Breast epithelium (tissue), 4 donors: ENCODE data around the gene SPOCK1. TPM values are rescaled to one million over a fixed set of nuclear protein-coding genes. Genes with fewer than 3 reads are reported as not detected.

ENCODE experiments used
- DNase-seq, 2 donors: peaks; one replicate each; pipeline ENCODE4 v3.0.0-alpha.2; 2019; ENCODE audit warnings: low spot score in 2 of 2
- H3K27ac ChIP-seq, 2 donors: fragments of 200-600 bp; sonication (generic) in 1 of 2; one replicate each; pipeline ENCODE4 v1.5.1; 2016 to 2019; ENCODE audit warnings: mild to moderate bottlenecking in 1 of 2
- H3K27me3 ChIP-seq, 2 donors: fragments of 200-600 bp; sonication (generic) in 1 of 2; one replicate each; pipeline versions ENCODE4 v1.5.1 to v1.6.0; 2017 to 2019; ENCODE audit warnings: control low read depth in 1 of 2, mild to moderate bottlenecking in 1 of 2
- H3K36me3 ChIP-seq: fragments of 200-600 bp; one replicate; pipeline ENCODE4 v1.5.1; 2019
- H3K4me1 ChIP-seq, 2 donors: fragments of 200-600 bp; sonication (generic); one replicate each; pipeline ENCODE4 v1.5.1; 2016 to 2019; ENCODE audit warnings: control low read depth in 1 of 2
- H3K4me3 ChIP-seq, 3 donors: fragments of 200-600 bp; sonication (generic); 1 replicate in 2 of 3; 2 replicates in 1 of 3; pipeline ENCODE4 v1.5.1; 2016 to 2019; ENCODE audit warnings: mild to moderate bottlenecking in 3 of 3, moderate library complexity in 2 of 3
- H3K9me3 ChIP-seq, 2 donors: fragments of 200-600 bp; sonication (generic) in 1 of 2; one replicate each; pipeline ENCODE4 v1.5.1; 2016 to 2019; ENCODE audit warnings: control low read depth in 1 of 2
- POLR2A ChIP-seq: fragments of 450-650 bp; IDR thresholded peaks from one replicate; pipeline ENCODE4 v1.6.1; 2016; ENCODE audit warnings: antibody characterized with exemption, mild to moderate bottlenecking, moderate library complexity
- POLR2AphosphoS5 ChIP-seq, 3 donors: sonication (generic); formaldehyde crosslinking; IDR thresholded peaks; one replicate each; pipeline ENCODE4 v1.6.1; 2017; ENCODE audit warnings: antibody characterized with exemption in 3 of 3
- intact Hi-C: fragments of 100-400 bp; cut with DNase I; formaldehyde crosslinking; loops from one replicate; pipeline ENCODE4 v1.15.1; 2023; ENCODE audit warnings: low total_unique reads
- total RNA-seq, 3 donors: library from RNA; depleted of rRNA; stranded (reverse); fragments of >200 nt; gene quantifications; one replicate each; pipeline ENCODE4 v1.1.0, GENCODE V29; 2016
- TF ChIP-seq, protein P1 (sequence below), 3 donors: fragments of 450-650 bp; IDR thresholded peaks; one replicate each; pipeline ENCODE4 v1.5.1; 2016 to 2017; ENCODE audit warnings: antibody characterized with exemption in 3 of 3, mild to moderate bottlenecking in 3 of 3, moderate library complexity in 3 of 3

The SPOCK1 gene
- total RNA-seq, 3 donors from 2014 or later: 14.5 to 52.0 (median 24.3) TPM

DNA sequence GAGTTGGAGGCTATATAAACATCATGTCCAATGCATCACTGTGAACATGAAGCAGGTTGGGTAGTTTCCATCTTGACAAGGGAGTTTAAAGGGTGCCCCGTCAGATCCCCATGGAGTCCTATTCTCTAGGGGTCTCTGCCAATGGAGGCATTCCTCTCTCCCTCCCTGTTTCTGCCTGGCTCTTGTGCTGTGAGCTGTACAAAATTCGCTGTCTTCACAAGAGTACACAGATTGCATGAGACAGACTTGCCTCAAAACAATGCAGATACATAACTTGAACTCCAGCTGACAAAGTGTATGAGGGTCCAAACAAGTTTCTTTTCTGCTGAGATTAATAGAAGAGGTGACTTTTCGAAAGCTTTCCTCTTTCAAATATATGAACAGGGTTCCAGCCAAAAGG lies 165.2 kb downstream of the SPOCK1 start:
- DNase-seq: no peak
- Histone ChIP-seq H3K27me3 (no peaks in the 10 kb centered on the region), H3K9me3 (no peaks in the 10 kb centered on the region), H3K27ac (no peak overlapping the region), H3K4me3 (no peak overlapping the region), H3K36me3 (no peaks in the 10 kb centered on the region), H3K4me1 (no peaks in the 10 kb centered on the region)
- no peak for TF ChIP-seq POLR2AphosphoS5 (IDR thresholded peaks at IDR 0.05)
- no peak for TF ChIP-seq POLR2A
- TF ChIP-seq, protein P1, sequence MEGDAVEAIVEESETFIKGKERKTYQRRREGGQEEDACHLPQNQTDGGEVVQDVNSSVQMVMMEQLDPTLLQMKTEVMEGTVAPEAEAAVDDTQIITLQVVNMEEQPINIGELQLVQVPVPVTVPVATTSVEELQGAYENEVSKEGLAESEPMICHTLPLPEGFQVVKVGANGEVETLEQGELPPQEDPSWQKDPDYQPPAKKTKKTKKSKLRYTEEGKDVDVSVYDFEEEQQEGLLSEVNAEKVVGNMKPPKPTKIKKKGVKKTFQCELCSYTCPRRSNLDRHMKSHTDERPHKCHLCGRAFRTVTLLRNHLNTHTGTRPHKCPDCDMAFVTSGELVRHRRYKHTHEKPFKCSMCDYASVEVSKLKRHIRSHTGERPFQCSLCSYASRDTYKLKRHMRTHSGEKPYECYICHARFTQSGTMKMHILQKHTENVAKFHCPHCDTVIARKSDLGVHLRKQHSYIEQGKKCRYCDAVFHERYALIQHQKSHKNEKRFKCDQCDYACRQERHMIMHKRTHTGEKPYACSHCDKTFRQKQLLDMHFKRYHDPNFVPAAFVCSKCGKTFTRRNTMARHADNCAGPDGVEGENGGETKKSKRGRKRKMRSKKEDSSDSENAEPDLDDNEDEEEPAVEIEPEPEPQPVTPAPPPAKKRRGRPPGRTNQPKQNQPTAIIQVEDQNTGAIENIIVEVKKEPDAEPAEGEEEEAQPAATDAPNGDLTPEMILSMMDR (IDR thresholded peaks at IDR 0.05): no peak
- intact Hi-C loops: no loop called here

GRCh38 chr5:137333475-137333874 lies 165.7 kb downstream of the SPOCK1 start:
- TF ChIP-seq POLR2A (no peak), POLR2AphosphoS5 (IDR thresholded peaks at IDR 0.05) (no peak)
- TF ChIP-seq, protein P1 (IDR thresholded peaks at IDR 0.05): no peak
- intact Hi-C loops: no loop called here
- H3K27me3 ChIP-seq: no peaks in the 10 kb centered on the region
- no peak overlapping the region for H3K27ac ChIP-seq
- no peak overlapping the region for H3K4me3 ChIP-seq
- DNase-seq: no peak
- no peaks in the 10 kb centered on the region for H3K36me3 ChIP-seq
- H3K4me1 ChIP-seq: no peaks in the 10 kb centered on the region
- no peaks in the 10 kb centered on the region for H3K9me3 ChIP-seq

DNA sequence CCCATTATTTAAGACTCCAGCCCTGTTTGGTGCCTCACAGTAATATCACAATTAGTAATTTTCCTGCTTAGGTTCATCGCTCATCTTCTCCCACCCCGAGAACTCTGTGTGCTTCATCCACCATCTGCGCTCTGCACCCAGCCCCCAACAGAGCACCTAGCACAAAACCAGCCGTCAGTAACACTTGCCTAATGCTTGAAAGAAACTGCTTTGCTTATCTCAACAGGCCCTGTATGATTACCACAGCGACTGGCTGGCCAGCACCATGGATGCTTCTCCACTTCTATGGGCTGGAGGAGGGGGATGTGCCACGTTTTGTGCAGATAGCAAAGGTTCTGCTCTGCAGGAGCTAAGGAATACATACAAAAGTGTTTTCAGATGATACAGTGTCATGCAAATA lies 166.8 kb downstream of the SPOCK1 start:
- H3K4me3 ChIP-seq: no peak overlapping the region
- DNase-seq: no peak
- TF ChIP-seq, protein P1 (IDR thresholded peaks at IDR 0.05): no peak
- TF ChIP-seq POLR2A (no peak), POLR2AphosphoS5 (IDR thresholded peaks at IDR 0.05) (no peak)
- H3K36me3 ChIP-seq: no peaks in the 10 kb centered on the region
- no peaks in the 10 kb centered on the region for H3K27me3 ChIP-seq
- H3K4me1 ChIP-seq: no peaks in the 10 kb centered on the region
- H3K27ac ChIP-seq: no peak overlapping the region
- intact Hi-C loops: no loop called here
- no peaks in the 10 kb centered on the region for H3K9me3 ChIP-seq

DNA sequence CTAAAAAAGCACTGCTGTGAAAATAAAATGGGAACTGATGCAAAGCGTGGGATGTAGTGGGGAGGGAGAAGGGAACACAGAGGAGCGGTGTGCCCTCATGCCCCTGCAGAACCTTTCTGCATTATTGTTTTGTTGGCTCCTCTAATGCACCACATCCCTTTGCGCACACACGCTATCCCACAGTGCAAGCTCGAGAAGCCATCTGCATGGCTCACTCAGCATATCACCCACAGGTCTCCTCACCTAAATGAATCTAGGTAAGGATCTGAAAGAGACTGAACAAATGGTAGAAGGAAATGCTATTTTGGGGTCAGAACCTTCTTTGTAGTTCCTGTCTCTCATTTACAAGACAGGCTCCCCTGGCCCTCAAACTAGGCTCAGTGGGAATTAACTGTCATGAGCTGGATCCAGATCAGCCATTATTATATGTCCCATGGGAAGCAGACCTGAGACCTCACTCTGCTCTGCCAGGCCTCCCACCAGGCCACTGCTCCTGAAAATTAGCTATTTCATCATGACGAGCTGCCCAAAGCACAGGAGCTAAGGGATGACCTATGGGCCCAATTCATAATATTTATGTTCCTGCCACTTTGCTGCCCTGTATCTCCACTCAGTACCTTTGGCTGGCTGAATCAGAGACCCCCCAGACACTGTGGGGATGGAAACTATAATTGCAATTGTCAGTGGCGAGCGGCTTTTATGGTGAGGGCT lies 169.4 kb downstream of the SPOCK1 start:
- H3K27me3 ChIP-seq: no peaks in the 10 kb centered on the region
- no peak overlapping the region for H3K27ac ChIP-seq
- H3K4me1 ChIP-seq: no peaks in the 10 kb centered on the region
- no peak overlapping the region for H3K4me3 ChIP-seq
- intact Hi-C loops: no loop called here
- H3K36me3 ChIP-seq: no peaks in the 10 kb centered on the region
- no peak for DNase-seq
- TF ChIP-seq, protein P1 (IDR thresholded peaks at IDR 0.05): no peak
- TF ChIP-seq POLR2A: no peak
- TF ChIP-seq POLR2AphosphoS5 (IDR thresholded peaks at IDR 0.05): no peak
- H3K9me3 ChIP-seq: no peaks in the 10 kb centered on the region

DNA sequence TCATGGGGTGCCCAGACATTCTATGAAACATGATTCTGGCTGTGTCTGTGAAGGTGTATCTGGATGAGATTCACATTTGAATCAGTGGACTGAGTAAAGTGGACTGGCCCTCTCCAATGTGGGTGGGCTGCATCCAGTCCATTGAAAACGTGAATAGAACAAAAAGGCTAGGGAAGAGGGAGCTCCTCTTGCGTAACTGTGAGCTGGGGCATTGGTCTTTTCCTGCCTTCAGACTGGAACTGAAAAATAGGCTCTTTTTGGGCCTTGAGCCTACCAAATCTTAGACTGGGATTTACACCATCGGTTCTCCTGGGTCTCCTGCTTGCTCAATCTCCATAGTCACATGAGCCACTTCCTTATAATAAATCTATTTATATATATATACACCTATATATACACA lies 170.1 kb downstream of the SPOCK1 start:
- Histone ChIP-seq H3K4me3 (no peak overlapping the region), H3K9me3 (no peaks in the 10 kb centered on the region), H3K27me3 (no peaks in the 10 kb centered on the region), H3K27ac (no peak overlapping the region), H3K36me3 (no peaks in the 10 kb centered on the region), H3K4me1 (no peaks in the 10 kb centered on the region)
- intact Hi-C loops: no loop called here
- DNase-seq: no peak
- TF ChIP-seq POLR2AphosphoS5 (IDR thresholded peaks at IDR 0.05) (no peak), POLR2A (no peak)
- TF ChIP-seq, protein P1 (IDR thresholded peaks at IDR 0.05): no peak
